ENCODE results near the gene PER3.

PER3 gene

GRCh38 chr1:7879228-7879627 lies 95.1 kb downstream of the PER3 start (continued):
- TF ChIP-seq, protein P1, sequence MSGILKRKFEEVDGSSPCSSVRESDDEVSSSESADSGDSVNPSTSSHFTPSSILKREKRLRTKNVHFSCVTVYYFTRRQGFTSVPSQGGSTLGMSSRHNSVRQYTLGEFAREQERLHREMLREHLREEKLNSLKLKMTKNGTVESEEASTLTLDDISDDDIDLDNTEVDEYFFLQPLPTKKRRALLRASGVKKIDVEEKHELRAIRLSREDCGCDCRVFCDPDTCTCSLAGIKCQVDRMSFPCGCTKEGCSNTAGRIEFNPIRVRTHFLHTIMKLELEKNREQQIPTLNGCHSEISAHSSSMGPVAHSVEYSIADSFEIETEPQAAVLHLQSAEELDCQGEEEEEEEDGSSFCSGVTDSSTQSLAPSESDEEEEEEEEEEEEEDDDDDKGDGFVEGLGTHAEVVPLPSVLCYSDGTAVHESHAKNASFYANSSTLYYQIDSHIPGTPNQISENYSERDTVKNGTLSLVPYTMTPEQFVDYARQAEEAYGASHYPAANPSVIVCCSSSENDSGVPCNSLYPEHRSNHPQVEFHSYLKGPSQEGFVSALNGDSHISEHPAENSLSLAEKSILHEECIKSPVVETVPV (CRISPR knock-in tag; IDR thresholded peaks at IDR 0.05) = no peak
- no peak for TF ChIP-seq ARNTL (CRISPR knock-in tag; IDR thresholded peaks at IDR 0.05; ENCODE audit: borderline replicate concordance, low read depth)
- no peak for TF ChIP-seq ISL1 (CRISPR knock-in tag; IDR thresholded peaks at IDR 0.05)
- no peak for TF ChIP-seq ZNF70 (CRISPR knock-in tag; IDR thresholded peaks at IDR 0.05)

- TF ChIP-seq ZFP30 (CRISPR knock-in tag; IDR thresholded peaks at IDR 0.05) (no peak), ZNF70 (CRISPR knock-in tag; IDR thresholded peaks at IDR 0.05) (no peak), TSHZ2 (CRISPR knock-in tag; IDR thresholded peaks at IDR 0.05) (no peak), ZC3H10 (CRISPR knock-in tag; IDR thresholded peaks at IDR 0.05) (no peak), PPARA (CRISPR knock-in tag; IDR thresholded peaks at IDR 0.05; ENCODE audit: borderline replicate concordance) (no peak), ISL1 (CRISPR knock-in tag; IDR thresholded peaks at IDR 0.05) (no peak), ARNTL (CRISPR knock-in tag; IDR thresholded peaks at IDR 0.05; ENCODE audit: borderline replicate concordance, low read depth) (no peak)
- TF ChIP-seq, protein P2, sequence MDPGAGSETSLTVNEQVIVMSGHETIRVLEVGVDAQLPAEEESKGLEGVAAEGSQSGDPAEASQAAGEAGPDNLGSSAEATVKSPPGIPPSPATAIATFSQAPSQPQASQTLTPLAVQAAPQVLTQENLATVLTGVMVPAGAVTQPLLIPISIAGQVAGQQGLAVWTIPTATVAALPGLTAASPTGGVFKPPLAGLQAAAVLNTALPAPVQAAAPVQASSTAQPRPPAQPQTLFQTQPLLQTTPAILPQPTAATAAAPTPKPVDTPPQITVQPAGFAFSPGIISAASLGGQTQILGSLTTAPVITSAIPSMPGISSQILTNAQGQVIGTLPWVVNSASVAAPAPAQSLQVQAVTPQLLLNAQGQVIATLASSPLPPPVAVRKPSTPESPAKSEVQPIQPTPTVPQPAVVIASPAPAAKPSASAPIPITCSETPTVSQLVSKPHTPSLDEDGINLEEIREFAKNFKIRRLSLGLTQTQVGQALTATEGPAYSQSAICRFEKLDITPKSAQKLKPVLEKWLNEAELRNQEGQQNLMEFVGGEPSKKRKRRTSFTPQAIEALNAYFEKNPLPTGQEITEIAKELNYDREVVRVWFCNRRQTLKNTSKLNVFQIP (CRISPR knock-in tag; IDR thresholded peaks at IDR 0.05; ENCODE audit: borderline replicate concordance, low read depth) = no peak
- TF ChIP-seq, protein P3, sequence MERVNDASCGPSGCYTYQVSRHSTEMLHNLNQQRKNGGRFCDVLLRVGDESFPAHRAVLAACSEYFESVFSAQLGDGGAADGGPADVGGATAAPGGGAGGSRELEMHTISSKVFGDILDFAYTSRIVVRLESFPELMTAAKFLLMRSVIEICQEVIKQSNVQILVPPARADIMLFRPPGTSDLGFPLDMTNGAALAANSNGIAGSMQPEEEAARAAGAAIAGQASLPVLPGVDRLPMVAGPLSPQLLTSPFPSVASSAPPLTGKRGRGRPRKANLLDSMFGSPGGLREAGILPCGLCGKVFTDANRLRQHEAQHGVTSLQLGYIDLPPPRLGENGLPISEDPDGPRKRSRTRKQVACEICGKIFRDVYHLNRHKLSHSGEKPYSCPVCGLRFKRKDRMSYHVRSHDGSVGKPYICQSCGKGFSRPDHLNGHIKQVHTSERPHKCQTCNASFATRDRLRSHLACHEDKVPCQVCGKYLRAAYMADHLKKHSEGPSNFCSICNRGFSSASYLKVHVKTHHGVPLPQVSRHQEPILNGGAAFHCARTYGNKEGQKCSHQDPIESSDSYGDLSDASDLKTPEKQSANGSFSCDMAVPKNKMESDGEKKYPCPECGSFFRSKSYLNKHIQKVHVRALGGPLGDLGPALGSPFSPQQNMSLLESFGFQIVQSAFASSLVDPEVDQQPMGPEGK (CRISPR knock-in tag; IDR thresholded peaks at IDR 0.05; ENCODE audit: borderline replicate concordance) = no peak
- TF ChIP-seq, protein P4, sequence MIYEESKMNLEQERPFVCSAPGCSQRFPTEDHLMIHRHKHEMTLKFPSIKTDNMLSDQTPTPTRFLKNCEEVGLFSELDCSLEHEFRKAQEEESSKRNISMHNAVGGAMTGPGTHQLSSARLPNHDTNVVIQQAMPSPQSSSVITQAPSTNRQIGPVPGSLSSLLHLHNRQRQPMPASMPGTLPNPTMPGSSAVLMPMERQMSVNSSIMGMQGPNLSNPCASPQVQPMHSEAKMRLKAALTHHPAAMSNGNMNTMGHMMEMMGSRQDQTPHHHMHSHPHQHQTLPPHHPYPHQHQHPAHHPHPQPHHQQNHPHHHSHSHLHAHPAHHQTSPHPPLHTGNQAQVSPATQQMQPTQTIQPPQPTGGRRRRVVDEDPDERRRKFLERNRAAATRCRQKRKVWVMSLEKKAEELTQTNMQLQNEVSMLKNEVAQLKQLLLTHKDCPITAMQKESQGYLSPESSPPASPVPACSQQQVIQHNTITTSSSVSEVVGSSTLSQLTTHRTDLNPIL (CRISPR knock-in tag; IDR thresholded peaks at IDR 0.05; ENCODE audit: low read depth) = no peak
- ATAC-seq = no peak
Measured at GRCh38 chr1:7884757-7885156, 100.7 kb downstream of the PER3 start.

DNA sequence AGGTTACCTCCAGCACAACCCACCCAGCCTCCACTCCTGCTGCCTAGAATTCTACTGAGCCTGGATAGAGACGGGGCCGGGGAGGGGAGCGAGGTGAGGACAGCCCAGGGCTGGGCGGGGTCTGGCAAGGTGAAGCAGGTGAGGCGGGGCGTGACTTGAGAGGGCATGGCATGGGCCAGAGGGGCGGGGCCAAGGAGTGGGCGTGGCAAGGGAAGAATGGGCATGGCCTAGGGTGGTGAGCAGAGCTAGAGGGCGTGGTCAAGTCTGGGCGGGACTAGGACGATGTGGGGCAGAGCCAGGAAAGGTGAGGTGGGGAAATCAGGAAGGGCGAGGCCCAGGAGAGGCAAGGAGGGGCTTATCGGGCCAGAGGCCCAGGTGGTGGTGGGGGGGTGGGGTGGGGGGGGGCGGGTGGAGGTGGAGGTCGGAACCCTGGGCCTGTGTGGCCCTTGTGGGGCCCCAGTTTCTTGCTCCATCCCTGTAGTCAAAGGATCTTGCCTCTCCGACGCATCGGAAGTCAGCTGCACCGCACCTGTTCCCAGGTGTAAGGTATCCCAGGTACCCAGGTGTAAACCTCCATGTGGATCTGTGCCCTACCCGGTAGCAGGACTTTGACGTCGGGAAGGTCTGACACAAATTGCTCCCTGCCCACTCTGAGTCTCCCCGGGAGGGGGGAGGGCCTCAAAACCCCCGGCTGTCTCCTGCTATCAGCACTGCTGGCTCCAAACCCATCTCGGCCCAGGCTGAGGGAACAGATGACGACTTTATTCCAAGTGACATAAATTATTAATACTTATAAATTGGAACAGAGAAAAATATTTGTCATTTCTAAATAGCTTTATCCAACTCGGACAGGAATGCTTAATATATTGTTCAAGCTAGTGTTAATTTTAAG lies 101.7 kb downstream of the PER3 start:
- ATAC-seq = no peak
- TF ChIP-seq CSDC2 (CRISPR knock-in tag; IDR thresholded peaks at IDR 0.05) (no peak), ZFP3 (CRISPR knock-in tag; IDR thresholded peaks at IDR 0.05) (no peak), TOX (CRISPR knock-in tag; IDR thresholded peaks at IDR 0.05; ENCODE audit: borderline replicate concordance) (no peak), ZNF8 (CRISPR knock-in tag; IDR thresholded peaks at IDR 0.05) (no peak), OSR1 (CRISPR knock-in tag; IDR thresholded peaks at IDR 0.05) (no peak), BACH2 (CRISPR knock-in tag; IDR thresholded peaks at IDR 0.05; ENCODE audit: borderline replicate concordance) (no peak), TSHZ2 (CRISPR knock-in tag; IDR thresholded peaks at IDR 0.05) (no peak), ESRRG (CRISPR knock-in tag; IDR thresholded peaks at IDR 0.05) (no peak), ZNF70 (CRISPR knock-in tag; IDR thresholded peaks at IDR 0.05) (no peak), ZNF565 (CRISPR knock-in tag; conservative IDR thresholded peaks at IDR 0.05; ENCODE audit: low read depth) (no peak), PPARA (CRISPR knock-in tag; IDR thresholded peaks at IDR 0.05; ENCODE audit: borderline replicate concordance) (no peak), ISL1 (CRISPR knock-in tag; IDR thresholded peaks at IDR 0.05) (no peak)
- TF ChIP-seq, protein P3 (CRISPR knock-in tag; IDR thresholded peaks at IDR 0.05; ENCODE audit: borderline replicate concordance) = no peak
- TF ChIP-seq, protein P2 (CRISPR knock-in tag; IDR thresholded peaks at IDR 0.05; ENCODE audit: borderline replicate concordance, low read depth) = no peak
